ENCODE data around the gene ACSBG1. TPM values are rescaled to one million over a fixed set of nuclear protein-coding genes. Genes with fewer than 3 reads are reported as not detected.

The ACSBG1 gene
- polyA plus RNA-seq, 1 donor (not counting 4 experiments of a cell fraction or from before 2014, with no cell fraction given): 0.01 TPM

DNA sequence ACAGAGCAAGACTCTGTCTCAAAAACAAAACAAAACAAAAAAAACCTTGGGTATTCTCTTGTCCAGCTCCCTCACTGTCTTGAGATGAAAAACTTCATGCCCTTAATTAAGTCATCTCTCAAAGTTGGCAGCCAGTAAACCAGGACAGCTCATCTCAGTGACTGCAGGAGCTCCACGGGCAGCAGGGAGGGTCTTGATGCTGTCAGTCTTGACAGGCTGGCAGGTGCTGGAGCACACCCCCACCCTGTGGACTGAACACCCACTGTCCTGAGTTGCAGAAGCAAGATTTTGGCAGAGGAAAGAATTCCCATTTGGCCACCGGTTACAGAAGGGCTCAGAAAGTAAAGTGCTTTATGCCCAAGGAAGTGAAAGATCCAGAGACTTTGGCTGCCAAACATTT lies 38.0 kb upstream of the ACSBG1 start:
- TF ChIP-seq CTCF (optimal IDR thresholded peaks at IDR 0.05 in 1 of 3, IDR thresholded peaks at IDR 0.05 in 1 of 3, conservative IDR thresholded peaks at IDR 0.05 in 1 of 3; ENCODE audit: extremely low read depth in 1 of 3, insufficient read depth in 2 of 3, low read length in 3 of 3): no peak
- no peak for TF ChIP-seq EZH2 (IDR thresholded peaks at IDR 0.05; ENCODE audit: low read length)
- no peak overlapping the region for H3K4me2 ChIP-seq (ENCODE audit: control insufficient read depth, extremely low read depth, insufficient read depth, low read depth, low read length)
- no peaks in the 10 kb centered on the region for H3K4me1 ChIP-seq (ENCODE audit: control insufficient read depth, extremely low read depth, insufficient read depth, low read length)
- no peak overlapping the region for H3K9ac ChIP-seq (ENCODE audit: control insufficient read depth, extremely low read depth, insufficient read depth, low read length)
- no peaks in the 10 kb centered on the region for H3K9me1 ChIP-seq (ENCODE audit: control insufficient read depth, extremely low read depth, insufficient read depth, low read length)
- H3K27ac ChIP-seq (ENCODE audit: control insufficient read depth, insufficient read depth, low read length): no peak overlapping the region
- no peak overlapping the region for H2AFZ ChIP-seq (ENCODE audit: control insufficient read depth, low read length)
- DNase-seq (ENCODE audit: low read depth, low spot score): no peak
- no peaks in the 10 kb centered on the region for H3K9me3 ChIP-seq (ENCODE audit: control insufficient read depth, low read depth, low read length)
- no peaks in the 10 kb centered on the region for H3K79me2 ChIP-seq (ENCODE audit: control insufficient read depth, insufficient read depth, low read length)
- no peak overlapping the region for H3K4me3 ChIP-seq (ENCODE audit: control insufficient read depth in 2 of 3, extremely low read depth in 1 of 3, insufficient read depth in 2 of 3, low read depth in 1 of 3, low read length in 3 of 3)
- no peaks in the 10 kb centered on the region for H4K20me1 ChIP-seq (ENCODE audit: control insufficient read depth, extremely low read depth, insufficient read depth, low read length)
- FAIRE-seq: no peak
- dilution Hi-C loops (cut with MboI; ENCODE audit: extremely low pct_ligation_motif_present, low sequenced_read_pairs): no loop called here
- H3K27me3 ChIP-seq (ENCODE audit: control insufficient read depth, extremely low read depth, insufficient read depth, low read length): no peaks in the 10 kb centered on the region
- peaks cover 0 to 1% of the 10 kb centered on the region in 2 experiments for H3K36me3 ChIP-seq (ENCODE audit: control insufficient read depth in 2 of 2, extremely low read depth in 1 of 2, insufficient read depth in 2 of 2, low read length in 2 of 2)

DNA sequence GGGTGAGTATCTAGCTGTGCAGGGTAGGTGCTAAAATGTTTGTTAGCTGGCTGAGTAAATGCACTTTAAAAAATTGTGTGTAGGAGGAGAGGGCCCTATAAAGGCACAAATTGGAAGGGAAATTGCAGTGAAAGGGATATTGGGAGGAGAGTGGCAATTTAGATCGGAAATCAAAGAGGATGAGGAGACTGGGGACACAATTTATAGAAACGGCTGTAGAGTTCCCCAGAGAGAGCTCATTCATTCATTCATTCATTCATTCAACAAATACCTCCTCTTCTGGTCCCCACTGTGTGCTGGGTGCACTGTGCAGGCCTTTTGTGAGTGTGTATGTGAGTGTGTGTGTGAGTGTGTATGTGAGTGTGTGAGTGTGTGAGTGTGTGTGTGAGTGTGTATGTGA lies 32.4 kb upstream of the ACSBG1 start:
- Histone ChIP-seq H3K9ac (ENCODE audit: control insufficient read depth, extremely low read depth, insufficient read depth, low read length) (peak overlapping the region; percentile 0), H3K4me2 (ENCODE audit: control insufficient read depth, extremely low read depth, insufficient read depth, low read depth, low read length) (no peak overlapping the region), H3K79me2 (ENCODE audit: control insufficient read depth, insufficient read depth, low read length) (no peaks in the 10 kb centered on the region), H4K20me1 (ENCODE audit: control insufficient read depth, extremely low read depth, insufficient read depth, low read length) (no peaks in the 10 kb centered on the region), H3K27ac (ENCODE audit: control insufficient read depth, insufficient read depth, low read length) (no peak overlapping the region), H3K27me3 (ENCODE audit: control insufficient read depth, extremely low read depth, insufficient read depth, low read length) (no peaks in the 10 kb centered on the region), H3K9me1 (ENCODE audit: control insufficient read depth, extremely low read depth, insufficient read depth, low read length) (no peaks in the 10 kb centered on the region), H3K9me3 (ENCODE audit: control insufficient read depth, low read depth, low read length) (no peaks in the 10 kb centered on the region), H2AFZ (ENCODE audit: control insufficient read depth, low read length) (no peak overlapping the region), H3K4me3 (ENCODE audit: control insufficient read depth in 2 of 3, extremely low read depth in 1 of 3, insufficient read depth in 2 of 3, low read depth in 1 of 3, low read length in 3 of 3) (no peak overlapping the region), H3K36me3 (ENCODE audit: control insufficient read depth in 2 of 2, extremely low read depth in 1 of 2, insufficient read depth in 2 of 2, low read length in 2 of 2) (no peaks in the 10 kb centered on the region), H3K4me1 (ENCODE audit: control insufficient read depth, extremely low read depth, insufficient read depth, low read length) (peaks cover 18% of the 10 kb centered on the region)
- no peak for TF ChIP-seq CTCF (optimal IDR thresholded peaks at IDR 0.05 in 1 of 3, IDR thresholded peaks at IDR 0.05 in 1 of 3, conservative IDR thresholded peaks at IDR 0.05 in 1 of 3; ENCODE audit: extremely low read depth in 1 of 3, insufficient read depth in 2 of 3, low read length in 3 of 3)
- dilution Hi-C loops (cut with MboI; ENCODE audit: extremely low pct_ligation_motif_present, low sequenced_read_pairs): no loop called here
- DNase-seq (ENCODE audit: low read depth, low spot score) (no peak), FAIRE-seq (no peak)

Measured in keratinocyte (primary cell).